GM19193 (cell line): Measurements from ENCODE around the gene COQ9.

Source experiments
- POLR2A ChIP-seq: IDR thresholded peaks from 4 replicates; pipeline ENCODE4 v1.6.1; 2011; ENCODE audit not compliant: insufficient read depth, insufficient read length; ENCODE audit errors: extremely low read depth

Gene COQ9

DNA sequence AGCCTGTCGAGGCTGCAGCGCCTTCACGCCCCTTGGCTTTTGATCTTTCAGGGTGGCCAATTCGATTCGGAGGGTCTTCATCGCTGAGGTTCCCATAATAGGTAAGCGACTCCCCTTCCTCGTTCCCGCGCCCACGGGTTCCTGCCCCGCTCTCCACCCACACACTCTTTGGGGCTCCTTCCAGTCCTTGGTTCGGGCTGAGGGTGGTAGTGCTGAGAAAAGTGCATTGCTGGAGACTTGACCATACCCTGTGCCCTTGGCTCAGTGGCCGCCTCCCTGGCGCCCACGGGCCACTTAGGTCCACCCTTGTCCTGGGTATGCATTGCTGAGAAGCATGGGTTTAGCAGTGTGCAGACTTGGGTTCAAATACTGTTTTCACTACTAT lies 15.7 kb downstream of the COQ9 start:
- TF ChIP-seq POLR2A: no peak

DNA sequence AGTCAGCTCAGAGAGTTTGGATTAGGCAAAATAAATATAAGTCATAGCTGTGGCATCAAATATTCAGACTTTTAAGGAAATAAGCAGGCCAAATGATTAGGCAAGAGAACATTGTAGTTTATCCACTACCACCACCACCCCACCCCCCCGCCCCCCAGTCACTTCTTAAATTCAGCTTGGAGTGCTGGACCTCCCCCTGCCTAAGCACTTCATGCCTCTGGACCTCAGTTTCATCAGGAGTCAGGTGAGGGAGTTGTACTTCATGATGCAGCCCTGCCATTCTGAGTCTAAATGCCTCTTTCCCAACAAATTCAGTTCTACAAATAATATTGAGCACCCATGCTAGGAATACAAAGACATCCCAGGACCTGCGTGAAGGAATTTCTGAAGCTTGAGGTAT lies 17.2 kb downstream of the COQ9 start:
- TF ChIP-seq POLR2A: no peak

DNA sequence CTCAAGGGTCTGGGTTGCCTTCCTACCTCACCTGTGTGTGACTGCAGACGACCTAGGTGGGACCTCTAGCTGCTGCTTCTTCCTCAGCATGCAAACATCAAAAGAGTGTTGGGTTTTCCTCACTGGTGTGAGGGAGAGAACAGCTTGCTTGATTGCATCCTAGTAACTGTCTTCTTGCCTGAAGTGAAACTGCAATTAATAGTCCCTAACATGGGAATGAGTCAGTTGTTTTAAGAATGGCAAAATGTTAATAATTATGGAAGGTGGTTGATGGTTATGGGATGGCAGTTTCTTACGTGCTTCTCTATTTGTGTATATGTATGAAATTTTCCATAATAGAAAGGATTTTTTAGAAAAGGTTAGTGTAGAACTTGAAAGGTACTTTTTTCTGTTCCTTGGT lies 21.1 kb downstream of the COQ9 start:
- no peak for TF ChIP-seq POLR2A

DNA sequence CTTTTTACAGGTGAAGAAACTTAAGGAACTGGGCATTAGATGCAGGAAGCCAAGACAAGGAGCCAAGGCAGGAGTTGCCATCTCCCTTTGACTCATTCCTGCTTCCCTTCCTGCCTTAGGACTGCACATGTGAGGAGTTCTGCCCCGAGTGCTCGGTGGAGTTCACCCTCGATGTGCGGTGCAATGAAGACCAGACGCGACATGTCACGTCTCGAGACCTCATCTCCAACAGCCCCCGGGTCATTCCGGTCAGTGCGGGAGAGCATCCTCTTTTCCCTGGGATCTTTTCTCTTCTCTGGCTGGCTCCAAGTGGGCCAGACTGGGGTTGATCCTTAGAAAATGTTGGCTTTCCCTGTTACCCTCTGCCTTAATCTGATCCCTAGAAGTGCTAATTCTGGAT lies 21.8 kb downstream of the COQ9 start:
- TF ChIP-seq POLR2A: no peak

DNA sequence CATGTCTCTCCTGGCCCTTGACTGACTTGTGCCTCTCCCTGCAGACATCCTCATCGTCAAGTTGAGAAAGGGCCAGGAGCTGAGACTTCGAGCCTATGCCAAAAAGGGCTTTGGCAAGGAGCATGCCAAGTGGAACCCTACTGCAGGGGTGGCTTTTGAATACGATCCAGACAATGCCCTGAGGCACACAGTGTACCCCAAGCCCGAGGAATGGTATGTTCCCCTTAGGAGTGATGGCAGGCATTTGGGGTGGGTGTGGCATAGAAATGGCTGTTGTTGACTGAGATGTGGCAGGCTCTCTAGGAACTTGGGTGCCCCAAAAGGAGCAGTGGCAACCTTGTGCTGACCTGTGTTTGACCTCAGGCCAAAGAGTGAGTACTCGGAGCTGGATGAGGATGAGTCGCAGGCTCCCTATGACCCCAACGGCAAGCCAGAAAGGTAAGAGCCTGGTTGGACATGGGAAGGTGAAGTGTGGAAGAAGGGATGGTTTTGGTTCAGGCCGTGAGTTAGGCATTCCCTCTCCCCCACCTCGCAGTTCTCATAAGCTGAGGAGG lies 22.7 kb downstream of the COQ9 start:
- TF ChIP-seq POLR2A: no peak

DNA sequence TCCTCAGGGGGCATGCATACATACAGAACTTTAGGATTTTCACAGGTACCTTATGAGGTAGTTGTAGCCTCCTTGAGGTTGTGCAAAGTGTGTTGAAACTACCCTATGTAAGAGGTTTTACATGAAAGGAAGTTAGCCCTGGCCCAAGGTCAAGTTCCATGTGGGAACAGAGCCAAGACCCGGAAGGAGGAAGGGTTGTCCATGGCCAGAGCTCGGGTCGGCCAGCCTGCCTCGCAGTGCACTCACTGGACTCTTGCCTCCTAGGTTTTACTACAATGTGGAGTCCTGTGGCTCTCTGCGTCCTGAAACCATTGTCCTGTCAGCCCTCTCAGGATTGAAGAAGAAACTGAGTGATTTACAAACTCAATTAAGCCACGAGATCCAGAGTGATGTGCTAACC lies 23.4 kb downstream of the COQ9 start:
- TF ChIP-seq POLR2A: no peak

DNA sequence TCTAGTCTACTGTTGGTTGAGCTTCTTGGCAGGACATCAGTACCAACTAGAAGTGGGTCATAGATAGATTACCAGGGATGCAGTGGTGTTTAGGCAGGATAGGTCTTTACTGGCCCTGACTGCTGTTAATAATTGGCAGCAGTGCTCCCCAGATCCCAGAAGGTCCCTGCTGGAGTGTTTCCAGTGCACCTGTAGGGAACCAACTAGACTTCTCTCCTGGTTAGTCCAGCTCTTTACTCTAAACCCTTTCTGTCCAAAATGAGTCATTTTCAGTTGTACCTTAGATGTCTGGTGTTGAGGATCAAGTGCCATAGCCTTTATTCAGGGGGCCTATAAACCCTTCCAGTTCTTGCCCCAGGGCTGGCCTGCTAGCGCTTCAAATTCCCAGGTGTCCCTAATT lies 23.9 kb downstream of the COQ9 start:
- no peak for TF ChIP-seq POLR2A

DNA sequence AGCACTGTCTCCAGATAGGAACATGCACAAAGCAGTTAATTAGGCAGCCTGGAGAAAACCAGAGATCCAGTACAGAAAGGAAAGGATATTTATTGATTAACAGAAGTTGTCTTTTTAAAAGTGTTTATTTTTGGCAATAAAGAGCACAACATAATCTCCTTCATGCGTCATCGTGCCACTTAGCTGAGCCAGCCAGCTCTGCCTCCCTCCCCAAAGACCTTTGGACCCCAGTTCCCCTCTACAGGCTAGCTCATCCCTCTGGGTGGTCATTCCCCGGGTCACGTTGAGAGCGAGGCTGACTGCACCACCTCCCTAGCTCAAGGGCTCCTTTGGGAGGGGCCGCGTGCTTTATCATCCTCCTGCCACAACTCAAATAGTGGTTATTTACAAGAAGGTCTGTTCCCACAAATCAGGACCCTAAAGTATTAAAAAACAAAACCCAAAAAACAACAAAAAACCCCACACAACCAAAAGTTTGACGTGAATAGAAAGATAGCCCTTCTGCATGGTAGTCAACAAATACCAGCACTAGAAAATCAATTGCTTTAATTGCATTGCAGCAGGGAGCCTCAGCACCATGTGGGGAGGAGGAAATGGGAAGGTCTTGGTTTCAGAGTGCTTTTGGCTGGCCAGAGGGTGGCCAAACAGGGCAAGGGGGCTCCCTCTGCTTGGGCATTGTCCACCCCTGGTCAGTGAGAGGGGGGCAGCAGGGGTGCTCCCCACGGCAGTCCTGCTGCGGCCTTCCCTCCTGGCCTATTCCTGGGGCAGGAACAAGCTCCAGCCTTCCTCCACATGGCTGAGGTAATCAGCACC lies 24.8 kb downstream of the COQ9 start:
- TF ChIP-seq POLR2A: no peak

DNA sequence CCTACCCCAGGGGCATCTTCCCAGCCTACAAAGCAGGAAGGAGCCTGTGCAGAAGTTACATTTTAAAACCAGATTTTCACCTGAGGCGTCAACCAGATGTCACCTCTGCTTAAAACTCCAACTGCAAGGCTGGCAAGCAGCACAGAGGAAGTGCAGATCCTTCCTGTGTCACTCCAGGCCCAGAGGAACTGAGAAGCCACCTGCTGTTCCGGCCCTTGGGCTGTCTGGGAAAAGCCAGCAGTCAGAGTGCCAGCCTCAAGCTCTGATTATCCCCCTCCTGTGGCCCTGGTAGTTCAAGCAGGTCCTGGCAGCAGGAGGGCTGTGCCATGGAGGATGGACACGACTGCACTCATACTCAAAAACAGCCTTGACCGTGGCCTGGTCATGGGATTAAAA lies 25.4 kb downstream of the COQ9 start:
- no peak for TF ChIP-seq POLR2A

DNA sequence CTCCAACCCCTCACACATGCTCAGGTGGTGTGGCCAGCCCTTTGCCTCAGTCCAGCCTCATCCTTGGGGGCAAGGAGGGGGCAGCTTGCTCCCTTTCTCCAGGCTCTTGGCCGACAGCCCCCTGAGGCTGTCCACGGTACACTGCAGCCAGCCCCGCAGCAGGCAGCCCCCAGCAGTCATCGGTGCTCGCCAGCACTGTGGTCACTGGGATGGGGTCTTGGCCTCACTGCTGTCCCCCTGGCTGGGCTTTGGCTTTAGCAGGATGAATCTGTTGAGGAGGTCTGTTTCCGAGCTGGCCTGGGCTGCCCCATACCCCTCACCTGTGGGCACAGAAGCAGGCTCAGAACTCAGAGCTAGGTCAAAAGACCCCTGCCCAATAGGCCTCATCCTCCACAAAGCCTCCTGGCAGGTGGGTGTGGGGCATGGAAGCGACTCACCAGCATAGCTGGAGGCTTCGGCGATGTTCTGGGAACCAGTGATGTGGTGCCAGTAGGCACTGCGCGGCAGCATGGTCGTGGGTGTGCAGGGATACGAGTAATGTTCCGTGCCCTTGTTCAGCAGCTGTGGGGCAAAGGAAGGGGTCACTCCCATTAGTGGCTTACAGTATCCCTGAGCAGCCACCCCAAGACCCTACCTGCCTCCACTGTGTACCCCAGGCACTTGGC lies 26.0 kb downstream of the COQ9 start:
- no peak for TF ChIP-seq POLR2A

DNA sequence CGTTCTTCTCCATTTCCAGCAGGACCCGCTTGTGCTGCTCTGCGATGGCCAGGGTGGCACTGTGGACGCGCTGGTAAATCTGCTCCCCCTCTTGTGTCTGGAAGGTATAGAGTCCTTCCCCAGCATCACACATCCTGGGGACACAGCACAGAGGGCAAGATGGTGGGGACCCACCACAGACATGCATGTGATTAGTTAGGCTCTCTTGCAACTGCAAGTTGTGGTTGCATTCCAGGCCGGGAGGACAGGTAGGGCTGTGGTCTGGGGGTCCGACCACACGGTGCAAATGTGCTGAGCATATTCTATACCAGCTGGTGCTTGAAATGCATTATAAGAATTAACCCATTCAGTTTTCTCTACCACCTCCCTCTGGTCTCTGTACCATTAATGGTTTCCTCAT lies 26.6 kb downstream of the COQ9 start:
- no peak for TF ChIP-seq POLR2A

DNA sequence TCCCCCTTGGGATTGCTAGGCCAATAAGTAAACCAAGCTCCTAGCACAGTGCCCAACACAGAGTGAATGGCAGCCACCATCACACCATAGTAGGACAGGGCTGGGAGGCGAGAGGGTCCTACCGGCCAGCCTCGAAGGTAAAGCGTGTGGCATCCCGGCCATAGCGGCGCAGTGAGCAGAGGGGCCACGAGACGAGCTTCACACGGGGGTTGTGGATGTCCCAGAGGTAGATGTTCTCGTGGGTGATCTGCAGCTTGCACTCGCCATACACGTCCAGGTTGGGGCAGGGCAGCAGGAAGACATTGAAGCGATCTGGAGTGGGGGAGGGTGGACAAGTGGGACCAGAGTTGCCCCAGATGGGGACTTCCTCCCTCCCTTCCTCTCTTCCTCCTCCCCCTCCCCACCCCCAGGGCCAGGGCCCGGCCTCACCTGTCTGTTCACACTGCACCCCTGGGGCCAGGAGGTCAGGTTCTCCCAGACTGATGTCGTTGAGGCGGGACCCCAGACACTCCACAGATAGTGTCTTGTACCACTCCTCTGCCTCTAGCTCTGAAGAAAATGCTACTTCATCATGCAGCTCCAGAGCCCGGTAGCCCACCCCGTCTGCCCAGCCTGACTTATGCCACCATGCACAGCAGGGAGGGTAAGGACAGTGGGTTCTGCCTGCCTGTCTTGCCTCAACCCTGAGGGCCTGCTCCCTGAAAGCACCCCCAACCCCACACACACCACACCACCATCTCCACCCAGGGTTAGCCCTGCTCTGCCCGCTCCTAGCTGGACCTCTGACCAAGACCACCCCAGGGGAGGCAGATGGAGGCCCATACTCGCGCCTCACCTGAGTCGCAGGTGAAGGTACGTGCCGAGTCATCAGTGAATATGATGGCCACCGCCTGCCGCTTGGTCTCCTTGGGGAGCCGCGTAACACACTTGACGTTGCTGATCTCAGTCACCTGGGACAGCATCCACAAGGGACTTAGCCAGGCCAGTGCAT lies 27.7 kb downstream of the COQ9 start:
- no peak for TF ChIP-seq POLR2A

DNA sequence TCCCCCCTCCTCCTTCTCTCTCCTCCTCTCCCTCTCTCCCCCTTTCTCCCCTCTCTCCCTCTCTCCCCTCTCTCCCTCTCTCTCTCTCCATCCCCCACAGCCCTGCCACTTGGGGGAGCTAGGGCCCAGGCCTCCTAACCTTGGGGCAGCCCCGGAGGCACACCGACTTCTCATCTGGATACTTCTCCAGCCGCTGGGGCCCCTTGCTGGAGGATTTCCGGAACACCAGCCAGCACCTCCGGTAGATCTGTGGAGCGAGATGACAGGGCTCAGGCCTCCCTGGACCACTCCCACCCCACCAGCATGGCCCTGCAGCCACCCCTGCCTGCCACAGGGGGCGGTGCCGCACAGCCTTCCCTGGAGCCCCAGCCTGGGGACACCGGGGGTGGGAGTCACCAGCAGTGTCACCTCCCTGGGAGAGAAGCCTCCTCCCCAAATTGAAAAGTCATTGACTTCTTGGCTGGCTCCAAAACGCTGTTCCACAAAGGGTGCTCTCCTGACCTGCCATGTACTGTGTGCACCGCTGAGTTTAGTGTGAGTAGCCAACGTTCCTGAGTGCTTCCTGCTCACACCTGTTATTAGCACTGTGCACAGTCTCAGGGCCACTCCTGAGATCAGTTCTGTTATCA lies 28.5 kb downstream of the COQ9 start:
- no peak for TF ChIP-seq POLR2A
